Measurements from ENCODE around the gene CPVL. TPM values are rescaled to one million over a fixed set of nuclear protein-coding genes. Genes with fewer than 3 reads are reported as not detected.

Gene CPVL
- total RNA-seq, 1 donor from 2014 or later: 15.2 TPM

GRCh38 chr7:29105752-29106668, 40.3 kb downstream of the CPVL start:
- intact Hi-C loops (cut with DNase I): loop anchor here (2.0 to 10.0 kb wide), 2 partner anchors 179 to 299 kb away; no protein-coding TSS in a partner anchor
- H3K4me1 ChIP-seq: no peaks in the 10 kb centered on the region

GRCh38 chr7:29105191-29105590, 41.1 kb downstream of the CPVL start:
- DNase-seq (ENCODE audit: low spot score in 2 of 2): no peak
- no peak for TF ChIP-seq CTCF (IDR thresholded peaks at IDR 0.05)
- Histone ChIP-seq H3K9me3 (no peaks in the 10 kb centered on the region), H3K36me3 (no peaks in the 10 kb centered on the region), H3K4me3 (no peak overlapping the region), H3K4me1 (no peaks in the 10 kb centered on the region), H3K27me3 (no peaks in the 10 kb centered on the region), H3K27ac (no peak overlapping the region)
- intact Hi-C loops (cut with DNase I): loop anchor here (10.0 kb wide), 1 partner anchor 300 kb away; no protein-coding TSS in a partner anchor

More at GRCh38 chr7:29105752-29106668, 40.3 kb downstream of the CPVL start:
- H3K4me3 ChIP-seq: no peak overlapping the region
- no peaks in the 10 kb centered on the region for H3K9me3 ChIP-seq
- H3K36me3 ChIP-seq: no peaks in the 10 kb centered on the region
- TF ChIP-seq CTCF (IDR thresholded peaks at IDR 0.05): peak; percentile 56 to 84 (median 56)
- DNase-seq (ENCODE audit: low spot score in 2 of 2): no peak
- H3K27me3 ChIP-seq: no peaks in the 10 kb centered on the region
- H3K27ac ChIP-seq: no peak overlapping the region

GRCh38 chr7:29102558-29103151, 43.7 kb downstream of the CPVL start:
- peak; percentile 42 to 64 (median 46) for TF ChIP-seq CTCF (IDR thresholded peaks at IDR 0.05)
- no peaks in the 10 kb centered on the region for H3K27me3 ChIP-seq
- DNase-seq (ENCODE audit: low spot score in 2 of 2): peak in 1 of 2 donors; percentile 66
- H3K27ac ChIP-seq: no peak overlapping the region
- no peaks in the 10 kb centered on the region for H3K4me1 ChIP-seq
- H3K36me3 ChIP-seq: no peaks in the 10 kb centered on the region
- intact Hi-C loops (cut with DNase I): loop anchor here (1.0 to 10.0 kb wide), 2 partner anchors 175 to 302 kb away; no protein-coding TSS in a partner anchor
- H3K4me3 ChIP-seq: no peak overlapping the region
- H3K9me3 ChIP-seq: no peaks in the 10 kb centered on the region

- DNase-seq (ENCODE audit: low spot score in 2 of 2): no peak
- intact Hi-C loops (cut with DNase I): loop anchor here (10.0 kb wide), 1 partner anchor 304 kb away; no protein-coding TSS in a partner anchor
- Histone ChIP-seq H3K36me3 (no peaks in the 10 kb centered on the region), H3K4me3 (no peak overlapping the region), H3K4me1 (no peaks in the 10 kb centered on the region), H3K9me3 (no peaks in the 10 kb centered on the region), H3K27me3 (no peaks in the 10 kb centered on the region), H3K27ac (no peak overlapping the region)
- TF ChIP-seq CTCF (IDR thresholded peaks at IDR 0.05): no peak
Measured at GRCh38 chr7:29100924-29101323, 45.4 kb downstream of the CPVL start.

GRCh38 chr7:29099896-29100847, 46.2 kb downstream of the CPVL start:
- intact Hi-C loops (cut with DNase I): loop anchor here (10.0 kb wide), 1 partner anchor 305 kb away; no protein-coding TSS in a partner anchor
- no peak overlapping the region for H3K27ac ChIP-seq
- no peaks in the 10 kb centered on the region for H3K4me1 ChIP-seq
- H3K4me3 ChIP-seq: no peak overlapping the region
- H3K9me3 ChIP-seq: no peaks in the 10 kb centered on the region
- H3K36me3 ChIP-seq: no peaks in the 10 kb centered on the region
- no peak for TF ChIP-seq CTCF (IDR thresholded peaks at IDR 0.05)
- no peak for DNase-seq (ENCODE audit: low spot score in 2 of 2)
- H3K27me3 ChIP-seq: no peaks in the 10 kb centered on the region

Data from ascending aorta (tissue), 2 donors.